Measurements from ENCODE around the gene DNAJC13.
"Not testable (repeated sequence)": the region's sequence is repeated elsewhere in the genome, so short reads cannot be mapped to it uniquely, and the experiment has no call there.

The DNAJC13 gene, protein sequence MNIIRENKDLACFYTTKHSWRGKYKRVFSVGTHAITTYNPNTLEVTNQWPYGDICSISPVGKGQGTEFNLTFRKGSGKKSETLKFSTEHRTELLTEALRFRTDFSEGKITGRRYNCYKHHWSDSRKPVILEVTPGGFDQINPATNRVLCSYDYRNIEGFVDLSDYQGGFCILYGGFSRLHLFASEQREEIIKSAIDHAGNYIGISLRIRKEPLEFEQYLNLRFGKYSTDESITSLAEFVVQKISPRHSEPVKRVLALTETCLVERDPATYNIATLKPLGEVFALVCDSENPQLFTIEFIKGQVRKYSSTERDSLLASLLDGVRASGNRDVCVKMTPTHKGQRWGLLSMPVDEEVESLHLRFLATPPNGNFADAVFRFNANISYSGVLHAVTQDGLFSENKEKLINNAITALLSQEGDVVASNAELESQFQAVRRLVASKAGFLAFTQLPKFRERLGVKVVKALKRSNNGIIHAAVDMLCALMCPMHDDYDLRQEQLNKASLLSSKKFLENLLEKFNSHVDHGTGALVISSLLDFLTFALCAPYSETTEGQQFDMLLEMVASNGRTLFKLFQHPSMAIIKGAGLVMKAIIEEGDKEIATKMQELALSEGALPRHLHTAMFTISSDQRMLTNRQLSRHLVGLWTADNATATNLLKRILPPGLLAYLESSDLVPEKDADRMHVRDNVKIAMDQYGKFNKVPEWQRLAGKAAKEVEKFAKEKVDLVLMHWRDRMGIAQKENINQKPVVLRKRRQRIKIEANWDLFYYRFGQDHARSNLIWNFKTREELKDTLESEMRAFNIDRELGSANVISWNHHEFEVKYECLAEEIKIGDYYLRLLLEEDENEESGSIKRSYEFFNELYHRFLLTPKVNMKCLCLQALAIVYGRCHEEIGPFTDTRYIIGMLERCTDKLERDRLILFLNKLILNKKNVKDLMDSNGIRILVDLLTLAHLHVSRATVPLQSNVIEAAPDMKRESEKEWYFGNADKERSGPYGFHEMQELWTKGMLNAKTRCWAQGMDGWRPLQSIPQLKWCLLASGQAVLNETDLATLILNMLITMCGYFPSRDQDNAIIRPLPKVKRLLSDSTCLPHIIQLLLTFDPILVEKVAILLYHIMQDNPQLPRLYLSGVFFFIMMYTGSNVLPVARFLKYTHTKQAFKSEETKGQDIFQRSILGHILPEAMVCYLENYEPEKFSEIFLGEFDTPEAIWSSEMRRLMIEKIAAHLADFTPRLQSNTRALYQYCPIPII (N-terminal part only)

GRCh38 chr3:132416807-132417694 is at the start of gene DNAJC13:
DNAJC13 (plus strand) TSS chr3:132417502; CDS start chr3:132434551, 17,049 bp downstream.
- ATAC-seq: peak; percentile 94 to 97

GRCh38 chr3:132368515-132368914 is 48.8 kb upstream of the DNAJC13 start:
- ATAC-seq: no peak

GRCh38 chr3:132368962-132369361 is 48.3 kb upstream of the DNAJC13 start:
- ATAC-seq: peak in 1 of 2 donors; percentile 43

GRCh38 chr3:132376945-132377354 is 40.4 kb upstream of the DNAJC13 start:
- not testable (repeated sequence) for ATAC-seq

DNA sequence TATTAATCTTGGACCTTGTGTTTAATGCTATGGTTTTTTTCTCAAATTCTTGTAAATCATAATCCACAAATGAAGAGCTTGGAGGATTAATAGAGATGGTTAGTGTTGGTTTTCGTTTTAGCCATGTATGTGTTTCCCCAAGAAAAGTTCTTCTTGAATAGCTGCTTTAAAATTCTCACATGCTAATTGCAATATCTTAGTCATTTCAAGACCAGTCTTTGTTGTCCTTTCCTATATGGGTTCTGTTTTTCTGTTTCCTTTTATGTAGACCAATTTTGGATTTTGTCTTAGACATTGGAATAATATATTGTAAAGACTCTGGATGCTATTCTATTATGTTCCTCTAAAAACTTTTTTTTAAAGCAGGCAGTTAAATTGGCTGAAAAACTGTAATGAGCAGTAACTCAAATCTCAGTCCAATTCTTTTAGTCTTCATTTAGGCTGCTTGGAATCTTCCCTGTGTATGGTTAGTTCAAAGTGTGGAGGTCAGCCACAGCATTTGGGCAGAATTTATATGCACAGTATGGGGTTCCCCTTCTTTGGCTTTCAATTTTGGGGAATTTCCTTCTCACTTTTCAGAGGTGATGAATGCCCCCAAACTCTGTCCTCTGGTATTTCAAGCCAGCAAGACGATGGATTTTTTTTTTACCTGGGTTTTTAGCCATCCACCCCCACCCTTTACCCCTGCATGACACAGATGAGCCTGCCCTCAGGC is 39.1 kb upstream of the DNAJC13 start:
- no peak for ATAC-seq

- no peak for ATAC-seq
Observed at GRCh38 chr3:132378846-132379245, 38.5 kb upstream of the DNAJC13 start.

- no peak for ATAC-seq
Observed at GRCh38 chr3:132380920-132381319, 36.4 kb upstream of the DNAJC13 start.

- ATAC-seq: no peak
Observed at GRCh38 chr3:132381348-132381944, 35.9 kb upstream of the DNAJC13 start.

DNA sequence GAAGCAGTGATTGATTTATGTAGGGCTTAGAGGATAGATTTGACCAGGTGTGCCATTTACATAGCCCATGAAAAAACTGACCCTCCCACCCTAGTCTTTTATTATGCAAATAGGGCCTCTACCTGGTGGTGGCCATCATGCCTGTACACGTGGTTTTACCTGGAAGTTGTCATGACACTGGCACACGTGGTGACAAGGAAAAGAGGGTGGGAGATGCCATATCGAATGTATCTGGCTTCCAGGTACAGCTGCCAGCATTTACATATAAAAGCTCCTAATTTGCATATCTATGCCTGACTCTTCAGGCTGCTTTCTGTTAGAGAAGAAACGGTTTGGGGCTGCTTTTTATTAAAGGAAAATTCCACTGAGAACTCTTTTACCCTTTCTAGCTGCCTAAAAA is 35.0 kb upstream of the DNAJC13 start:
- ATAC-seq: no peak

DNA sequence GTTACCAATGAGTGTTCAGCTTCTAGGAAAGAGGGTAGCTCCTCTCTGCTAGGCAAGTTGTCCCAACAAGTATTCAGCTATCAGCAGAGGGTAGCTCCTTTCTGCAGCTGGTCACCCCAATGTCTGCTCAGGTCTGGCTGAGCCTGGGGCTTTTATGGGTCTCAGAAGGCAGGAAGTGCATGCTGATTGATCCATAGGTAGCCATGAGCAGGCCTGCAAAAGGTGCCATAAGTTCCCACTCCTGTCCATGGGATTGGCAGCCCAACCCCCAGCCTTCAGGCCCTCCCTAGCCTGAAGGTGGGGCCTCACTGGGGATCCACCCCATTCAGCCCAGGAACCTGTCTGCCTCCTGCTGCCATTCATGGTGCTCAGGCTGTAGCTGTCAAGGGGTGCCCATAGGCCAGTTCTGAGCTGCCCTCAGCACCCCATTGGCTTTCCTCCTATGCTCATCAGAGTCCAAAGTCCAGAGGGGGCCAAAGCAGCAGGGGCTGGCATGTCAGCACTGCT is 34.6 kb upstream of the DNAJC13 start:
- no peak for ATAC-seq

DNA sequence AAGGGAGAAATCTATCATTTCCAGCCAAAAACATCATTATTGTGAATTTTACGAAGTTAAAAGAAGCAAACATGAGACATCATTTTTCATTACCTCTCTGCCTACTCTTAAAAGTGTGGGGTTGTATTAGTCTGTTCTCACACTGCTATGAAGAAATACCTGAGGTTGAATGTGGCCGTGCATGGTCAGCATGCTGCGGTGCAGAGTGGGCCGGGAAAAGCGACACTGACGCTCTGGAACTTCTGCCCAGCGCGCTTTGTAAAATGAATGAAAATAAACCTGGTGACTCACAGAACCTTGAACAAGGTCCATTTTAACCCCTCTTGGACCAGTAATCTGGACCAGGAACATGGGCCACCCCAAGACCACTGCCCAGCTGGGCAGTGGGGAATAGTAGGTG is 31.0 kb upstream of the DNAJC13 start:
- no peak for ATAC-seq

- ATAC-seq: peak in 1 of 2 donors; percentile 33
Observed at GRCh38 chr3:132392675-132393074, 24.6 kb upstream of the DNAJC13 start.

DNA sequence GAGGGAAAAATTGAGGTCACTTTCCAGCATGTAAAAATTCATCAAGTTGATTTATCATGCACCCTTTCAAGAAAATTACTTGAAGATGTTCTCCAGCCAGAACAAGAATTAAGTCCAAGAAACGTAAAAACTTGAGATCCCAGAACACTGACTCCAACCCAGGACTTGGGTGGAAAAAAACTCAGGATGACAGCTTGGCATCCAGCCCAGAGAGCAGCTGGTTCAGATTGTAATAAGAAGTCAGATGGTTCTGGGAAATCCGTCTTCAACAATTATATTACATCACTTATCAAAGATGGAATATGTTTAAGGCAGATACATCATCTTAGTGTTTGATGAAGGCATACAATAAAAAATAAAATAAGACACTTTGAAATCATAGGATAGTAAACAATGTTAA is 23.0 kb upstream of the DNAJC13 start:
- ATAC-seq: no peak

DNA sequence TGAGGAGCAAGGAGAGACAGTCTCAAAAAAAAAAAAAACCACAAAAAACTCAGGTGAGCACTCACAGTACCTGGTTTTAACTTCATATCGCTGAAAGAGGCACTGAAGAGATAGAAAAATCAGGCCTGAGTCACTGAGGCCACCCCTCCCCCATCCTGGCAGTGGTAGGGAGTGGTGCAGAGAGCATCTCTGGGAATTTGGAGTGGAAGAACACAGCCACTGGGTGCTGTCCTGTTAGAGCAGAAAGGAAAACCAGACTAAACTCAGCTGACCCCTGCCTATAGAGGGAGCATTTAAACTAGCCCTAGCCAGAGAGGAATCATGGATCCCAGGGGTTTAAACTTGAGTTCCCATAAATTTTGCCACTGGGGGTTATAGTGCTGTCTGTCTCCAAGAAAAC is 22.2 kb upstream of the DNAJC13 start:
- no peak for ATAC-seq

GRCh38 chr3:132396255-132396654 is 21.0 kb upstream of the DNAJC13 start:
- no peak for ATAC-seq

GRCh38 chr3:132396776-132397175 is 20.5 kb upstream of the DNAJC13 start:
- not testable (repeated sequence) for ATAC-seq

GRCh38 chr3:132399054-132399929 is 18.0 kb upstream of the DNAJC13 start:
- no peak for ATAC-seq

- no peak for ATAC-seq
Observed at GRCh38 chr3:132401255-132401654, 16.0 kb upstream of the DNAJC13 start.

- ATAC-seq: no peak
Observed at GRCh38 chr3:132404276-132404675, 13.0 kb upstream of the DNAJC13 start.
